Measurements from ENCODE around the gene BICC1. TPM values are rescaled to one million over a fixed set of nuclear protein-coding genes. Genes with fewer than 3 reads are reported as not detected.

The BICC1 gene
- total and polyA plus RNA-seq, 2 of the 4 experiments (the other 2 are of a cell fraction): 5.7 to 42.5 TPM

GRCh38 chr10:58725901-58726300, 213.2 kb downstream of the BICC1 start:
- Histone ChIP-seq H3K4me3 (ENCODE audit: insufficient read depth, low read depth, low read length) (no peak overlapping the region), H2AFZ (replicated peaks; ENCODE audit: low read length, poor library complexity) (no peak overlapping the region), H4K5ac (ENCODE audit: low read depth, low read length) (no peak overlapping the region), H2BK5ac (ENCODE audit: low read depth, low read length, poor library complexity, severe bottlenecking) (no peak overlapping the region), H3K27me3 (ENCODE audit: control insufficient read depth, insufficient read depth, low read length) (no peaks in the 10 kb centered on the region), H2BK120ac (ENCODE audit: low read depth, low read length) (no peak overlapping the region), H3K9me3 (ENCODE audit: control insufficient read depth, insufficient read depth, low read length) (peaks cover 5% of the 10 kb centered on the region; the same call in 1 of the 2 replicates), H3K9ac (ENCODE audit: low read depth, low read length) (no peak overlapping the region), H3K27ac (ENCODE audit: insufficient read depth, low read length) (no peak overlapping the region), H3K79me1 (ENCODE audit: low read depth in 1 of 2, low read length in 2 of 2) (peaks cover 11 to 28% of the 10 kb centered on the region in 2 experiments), H4K8ac (ENCODE audit: low read depth in 2 of 2, low read length in 2 of 2) (no peak overlapping the region), H3K23ac (ENCODE audit: low read depth, low read length) (no peak overlapping the region), H3K56ac (ENCODE audit: extremely low read depth, insufficient read depth, low read length) (no peak overlapping the region), H3K9me1 (ENCODE audit: insufficient read depth, low read length) (no peaks in the 10 kb centered on the region), H2BK20ac (ENCODE audit: low read depth, low read length) (no peak overlapping the region), H2AK5ac (ENCODE audit: low read depth, low read length) (no peak overlapping the region), H2AK9ac (replicated peaks; ENCODE audit: low read depth, low read length, poor library complexity) (no peak overlapping the region), H4K20me1 (ENCODE audit: insufficient read depth, low read length) (no peaks in the 10 kb centered on the region; the same call in none of the 2 replicates), H3K14ac (replicated peaks; ENCODE audit: low read depth, low read length) (no peak overlapping the region), H3K4me1 (ENCODE audit: control insufficient read depth, insufficient read depth, low read length) (peaks cover 2% of the 10 kb centered on the region; the same call in 1 of the 2 replicates), H3K4ac (ENCODE audit: low read depth, low read length) (no peak overlapping the region), H3K4me2 (ENCODE audit: low read depth, low read length) (no peak overlapping the region), H2BK15ac (ENCODE audit: low read depth, low read length) (no peak overlapping the region), H4K91ac (ENCODE audit: insufficient read depth, low read depth, low read length) (no peak overlapping the region), H3K36me3 (ENCODE audit: control insufficient read depth, insufficient read depth, low read length) (peaks cover 2% of the 10 kb centered on the region; the same call in 1 of the 2 replicates), H3K18ac (ENCODE audit: low read depth, low read length) (no peak overlapping the region)
- in situ Hi-C loops (cut with MboI; ENCODE audit: low sequenced_read_pairs) (no loop called here), dilution Hi-C loops (cut with HindIII; ENCODE audit: low sequenced_read_pairs, unreplicated experiment) (no loop called here), intact Hi-C loops (cut with micrococcal nuclease) (no loop called here)
- ChIA-PET POLR2A (ENCODE audit: unreplicated experiment) (no interaction called here), CTCF (no interaction called here)
- no peak for TF ChIP-seq POLR2A (IDR thresholded peaks at IDR 0.05; ENCODE audit: low read depth, low read length)
- TF ChIP-seq RFX5 (IDR thresholded peaks at IDR 0.05; ENCODE audit: low read depth, low read length): no peak
- TF ChIP-seq MAFK (IDR thresholded peaks at IDR 0.05; ENCODE audit: low read depth, low read length): no peak
- no peak for TF ChIP-seq CTCF (conservative IDR thresholded peaks at IDR 0.05; ENCODE audit: low read depth, low read length)
- no peak for TF ChIP-seq RCOR1 (IDR thresholded peaks at IDR 0.05; ENCODE audit: insufficient replicate concordance, low read length)
- no peak for TF ChIP-seq RAD21 (IDR thresholded peaks at IDR 0.05; ENCODE audit: low read length)
- no peak for TF ChIP-seq MXI1 (IDR thresholded peaks at IDR 0.05; ENCODE audit: borderline replicate concordance, low read depth, low read length)
- no peak for TF ChIP-seq CHD1 (IDR thresholded peaks at IDR 0.05; ENCODE audit: low read depth, low read length)
- TF ChIP-seq ELK1 (IDR thresholded peaks at IDR 0.05; ENCODE audit: borderline replicate concordance, low read depth, low read length): no peak
- no peak for TF ChIP-seq NFE2L2 (IDR thresholded peaks at IDR 0.05; ENCODE audit: low read depth, low read length)
- TF ChIP-seq SMC3 (IDR thresholded peaks at IDR 0.05; ENCODE audit: low read depth, low read length): no peak
- TF ChIP-seq FOS (IDR thresholded peaks at IDR 0.05; ENCODE audit: low read depth, low read length): no peak
- TF ChIP-seq USF2 (IDR thresholded peaks at IDR 0.05; ENCODE audit: low read depth, low read length): no peak
- no peak for ATAC-seq (ENCODE audit: low read depth)
- no TSS peak for BruUV-seq (replicated peaks)
- no peak for DNase-seq

Measured in IMR-90 (cell line).